Fibroblast of lung (primary cell): ENCODE measurements around the gene RUNX1.

ENCODE experiments used
- EZH2 ChIP-seq: IDR thresholded peaks from 2 replicates; pipeline ENCODE4 v1.5.1; 2012; ENCODE audit warnings: low read length, control low read depth, mild to moderate bottlenecking; ENCODE audit errors: missing control alignments
- TF ChIP-seq, protein P1 (sequence below), 2 donors: IDR thresholded peaks in 1 of 2; conservative IDR thresholded peaks in 1 of 2; 1 replicate in 1 of 2; 2 replicates in 1 of 2; pipeline ENCODE4 v1.5.1; 2011 to 2012; ENCODE audit warnings: low read length in 2 of 2, control low read depth in 1 of 2, inconsistent platforms in 1 of 2, low read depth in 1 of 2, mild to moderate bottlenecking in 1 of 2

GRCh38 chr21:34999397-34999941 lies 49.6 kb downstream of the RUNX1 start:
- no peak for TF ChIP-seq EZH2
- TF ChIP-seq, protein P1, sequence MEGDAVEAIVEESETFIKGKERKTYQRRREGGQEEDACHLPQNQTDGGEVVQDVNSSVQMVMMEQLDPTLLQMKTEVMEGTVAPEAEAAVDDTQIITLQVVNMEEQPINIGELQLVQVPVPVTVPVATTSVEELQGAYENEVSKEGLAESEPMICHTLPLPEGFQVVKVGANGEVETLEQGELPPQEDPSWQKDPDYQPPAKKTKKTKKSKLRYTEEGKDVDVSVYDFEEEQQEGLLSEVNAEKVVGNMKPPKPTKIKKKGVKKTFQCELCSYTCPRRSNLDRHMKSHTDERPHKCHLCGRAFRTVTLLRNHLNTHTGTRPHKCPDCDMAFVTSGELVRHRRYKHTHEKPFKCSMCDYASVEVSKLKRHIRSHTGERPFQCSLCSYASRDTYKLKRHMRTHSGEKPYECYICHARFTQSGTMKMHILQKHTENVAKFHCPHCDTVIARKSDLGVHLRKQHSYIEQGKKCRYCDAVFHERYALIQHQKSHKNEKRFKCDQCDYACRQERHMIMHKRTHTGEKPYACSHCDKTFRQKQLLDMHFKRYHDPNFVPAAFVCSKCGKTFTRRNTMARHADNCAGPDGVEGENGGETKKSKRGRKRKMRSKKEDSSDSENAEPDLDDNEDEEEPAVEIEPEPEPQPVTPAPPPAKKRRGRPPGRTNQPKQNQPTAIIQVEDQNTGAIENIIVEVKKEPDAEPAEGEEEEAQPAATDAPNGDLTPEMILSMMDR (conservative IDR thresholded peaks at IDR 0.05 in 1 of 2, IDR thresholded peaks at IDR 0.05 in 1 of 2; ENCODE audit: low read depth in 1 of 2, low read length in 2 of 2): no peak
